ENCODE data around the gene SLC38A5.
"Not testable (repeated sequence)": the region's sequence is repeated elsewhere in the genome, so short reads cannot be mapped to it uniquely, and the experiment has no call there.

SLC38A5 gene

GRCh38 chrX:48470110-48470832, at the start of gene SLC38A5:
Gene SLC38A5, minus strand, starts transcription at chrX:48470260. Its CDS starts 2,336 bp downstream, at chrX:48467924.
- no peak for DNase-seq

DNA sequence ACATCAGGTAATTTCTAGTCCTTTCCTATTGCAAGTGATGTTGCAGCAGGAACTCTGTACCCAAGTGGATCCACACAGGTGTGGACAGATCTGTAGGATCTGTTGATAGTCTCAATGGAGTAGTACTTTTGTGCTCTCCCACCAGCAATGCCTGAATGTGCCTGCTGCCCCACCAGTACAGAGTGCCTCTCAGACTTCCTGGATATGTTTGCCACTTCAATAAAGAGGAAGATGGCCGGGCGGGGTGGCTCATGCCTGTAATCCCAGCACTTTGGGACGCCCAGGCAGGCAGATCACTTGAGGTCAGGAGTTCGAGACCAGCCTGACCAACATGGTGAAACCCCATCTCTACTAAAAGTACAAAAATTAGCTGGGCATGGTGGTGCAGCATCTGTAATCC, 49.4 kb upstream of the SLC38A5 start:
- not testable (repeated sequence) for DNase-seq

GRCh38 chrX:48516987-48517386, 46.9 kb upstream of the SLC38A5 start:
- DNase-seq = no peak

DNA sequence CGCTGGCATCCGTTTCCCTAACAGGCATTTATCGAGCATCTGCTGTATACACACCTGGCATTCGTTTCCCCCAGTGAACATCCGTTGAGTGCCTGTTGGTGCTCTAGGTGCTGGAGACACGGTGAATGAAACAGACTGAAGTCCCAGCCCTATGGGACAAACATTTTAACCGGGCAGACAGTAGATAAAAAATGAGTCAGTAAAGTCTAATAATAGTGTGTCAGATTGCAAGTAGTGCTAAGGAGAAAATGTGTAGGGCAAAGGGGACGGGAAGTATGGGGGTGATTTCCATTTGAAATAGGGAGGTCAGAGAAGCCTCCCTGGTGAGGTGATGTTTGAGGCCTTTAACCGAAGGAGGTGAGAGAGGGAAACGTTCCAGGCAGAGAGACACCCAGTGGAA, 46.2 kb upstream of the SLC38A5 start:
- DNase-seq = no peak

DNA sequence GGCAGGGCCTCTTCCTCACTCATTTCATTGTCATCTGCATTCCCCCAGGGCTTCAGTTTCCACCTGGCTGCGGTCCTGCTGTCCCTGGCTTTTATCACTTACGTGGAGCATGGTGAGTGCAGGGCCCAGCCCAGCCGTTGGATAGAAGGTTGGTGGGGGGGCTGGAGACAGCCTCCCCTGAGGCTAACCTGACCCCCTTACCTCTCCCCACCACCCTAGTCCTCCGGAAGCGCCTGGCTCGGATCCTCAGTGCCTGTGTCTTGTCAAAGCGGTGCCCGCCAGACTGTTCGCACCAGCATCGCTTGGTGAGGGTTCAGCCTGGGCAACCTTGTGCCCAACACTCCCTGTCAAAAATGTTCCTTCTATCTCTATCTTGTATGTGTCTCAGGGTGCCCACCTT, 45.8 kb upstream of the SLC38A5 start:
- no peak for DNase-seq

DNA sequence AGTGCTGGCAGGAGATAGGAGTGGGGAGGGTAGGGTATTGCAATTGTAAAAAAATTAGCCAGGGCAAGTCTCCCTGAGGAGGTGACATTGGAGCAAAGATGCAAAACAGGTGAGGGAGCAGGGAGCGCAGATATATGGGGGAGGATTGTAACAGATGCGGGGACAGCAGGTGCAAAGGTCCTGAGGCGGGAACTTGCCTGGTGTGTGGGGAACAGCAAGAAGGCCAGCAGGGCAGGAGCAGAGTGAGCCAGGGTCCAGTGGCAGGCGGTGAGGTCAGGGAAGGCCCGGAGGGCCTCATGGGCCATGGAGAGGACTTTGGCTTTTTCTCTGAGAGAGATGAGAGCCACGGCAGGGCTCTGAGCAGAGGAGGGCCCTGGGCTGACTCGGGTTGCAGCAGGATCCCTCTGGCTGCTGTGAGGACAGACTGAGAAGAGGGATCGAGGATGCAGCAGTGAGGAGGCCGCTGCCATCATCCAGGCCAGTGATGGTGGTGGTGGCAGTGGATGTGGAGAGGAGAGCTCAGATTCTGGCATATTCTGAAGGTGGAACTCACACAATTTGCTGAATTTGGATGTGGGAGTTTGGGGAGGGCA, 44.9 kb upstream of the SLC38A5 start:
- no peak for DNase-seq

DNA sequence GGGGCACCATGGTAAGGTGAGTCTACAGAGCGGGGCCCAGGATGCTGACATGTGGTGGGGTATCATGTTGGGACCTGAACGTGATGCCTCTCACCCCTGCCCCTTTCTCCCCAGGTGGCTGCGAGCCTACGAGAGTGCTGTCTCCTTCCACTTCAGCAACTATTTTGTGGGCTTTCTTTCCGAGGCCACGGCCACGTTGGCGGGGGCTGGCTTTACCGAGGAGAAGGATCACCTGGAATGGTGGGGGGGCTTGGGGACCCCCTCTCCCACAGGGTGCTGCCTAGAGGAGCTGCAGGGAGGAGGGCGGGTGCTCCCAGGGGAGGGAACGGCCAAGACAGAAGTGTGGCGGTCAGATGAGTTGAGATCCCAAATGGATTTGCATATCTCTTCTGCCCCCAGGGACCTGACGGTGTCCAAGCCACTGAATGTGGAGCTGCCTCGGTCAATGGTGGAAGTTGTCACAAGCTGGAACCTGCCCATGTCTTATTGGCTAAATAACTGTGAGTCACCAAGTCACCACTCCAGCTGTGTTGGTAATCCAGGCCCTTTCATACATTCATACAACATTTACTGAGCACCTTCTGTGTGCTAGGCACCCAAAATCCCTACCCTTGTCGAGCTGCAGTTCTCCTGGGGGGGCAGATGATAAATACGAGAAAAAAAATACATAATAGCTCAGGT, 44.2 kb upstream of the SLC38A5 start:
- DNase-seq = no peak

DNA sequence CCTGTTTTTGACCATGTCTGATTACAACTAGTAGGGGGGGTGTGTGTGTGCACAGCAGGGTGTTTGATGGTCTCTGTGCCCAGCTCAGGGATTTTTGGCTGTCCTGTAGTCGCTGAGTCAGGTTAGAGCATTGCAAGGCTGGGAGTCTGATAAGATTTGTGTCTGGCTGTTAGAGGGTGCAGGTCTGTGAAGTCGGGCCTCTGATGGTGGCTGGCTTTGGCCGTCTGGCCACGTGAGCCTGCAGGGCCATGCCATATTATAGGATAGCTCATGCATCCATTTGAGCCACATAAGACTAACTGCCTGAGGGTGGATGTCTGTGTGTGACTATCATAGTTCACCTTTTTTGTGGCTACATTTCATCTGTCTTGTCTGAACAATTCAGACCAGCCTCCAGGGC, 43.6 kb upstream of the SLC38A5 start:
- DNase-seq = no peak

DNA sequence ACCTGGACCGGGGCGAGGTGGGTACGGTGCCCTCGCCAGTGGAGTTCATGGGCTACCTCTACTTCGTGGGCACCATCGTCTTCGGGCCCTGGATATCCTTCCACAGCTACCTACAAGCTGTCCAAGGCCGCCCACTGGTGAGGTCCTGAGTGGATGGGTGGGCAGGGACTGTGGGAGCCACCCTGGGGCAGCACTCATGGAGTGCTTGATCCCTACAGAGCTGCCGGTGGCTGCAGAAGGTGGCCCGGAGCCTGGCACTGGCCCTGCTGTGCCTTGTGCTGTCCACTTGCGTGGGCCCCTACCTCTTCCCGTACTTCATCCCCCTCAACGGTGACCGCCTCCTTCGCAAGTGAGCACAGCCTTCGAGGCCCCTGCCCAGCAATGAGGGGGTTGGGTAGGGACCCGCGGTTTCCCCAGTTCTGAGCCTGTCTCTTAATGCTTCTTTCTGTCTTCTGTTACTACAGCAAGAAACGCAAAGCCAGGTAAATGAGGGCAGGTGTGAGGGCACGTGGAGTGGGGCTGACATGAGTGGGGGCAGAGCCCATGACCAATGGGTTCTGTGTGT, 42.4 kb upstream of the SLC38A5 start:
- no peak for DNase-seq

DNA sequence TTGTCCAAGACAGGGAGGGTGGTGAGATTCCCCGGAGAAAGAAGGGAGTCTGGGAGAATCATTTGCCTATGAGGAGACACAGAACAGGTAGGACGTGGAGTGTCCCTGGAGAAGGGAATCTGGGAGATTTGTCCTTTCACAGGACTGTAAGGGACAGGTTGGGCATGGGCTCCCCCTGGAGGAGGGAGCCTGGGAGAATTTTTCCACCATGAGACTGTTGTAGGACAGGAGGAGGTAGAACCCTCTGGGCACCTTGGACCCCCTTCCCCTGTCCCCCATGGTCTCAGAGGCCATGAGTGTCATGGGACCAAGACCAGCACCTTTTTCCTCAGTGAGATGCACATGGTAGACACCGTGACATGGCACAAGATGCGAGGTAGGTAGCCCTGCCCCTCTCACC, 41.5 kb upstream of the SLC38A5 start:
- DNase-seq = no peak

DNA sequence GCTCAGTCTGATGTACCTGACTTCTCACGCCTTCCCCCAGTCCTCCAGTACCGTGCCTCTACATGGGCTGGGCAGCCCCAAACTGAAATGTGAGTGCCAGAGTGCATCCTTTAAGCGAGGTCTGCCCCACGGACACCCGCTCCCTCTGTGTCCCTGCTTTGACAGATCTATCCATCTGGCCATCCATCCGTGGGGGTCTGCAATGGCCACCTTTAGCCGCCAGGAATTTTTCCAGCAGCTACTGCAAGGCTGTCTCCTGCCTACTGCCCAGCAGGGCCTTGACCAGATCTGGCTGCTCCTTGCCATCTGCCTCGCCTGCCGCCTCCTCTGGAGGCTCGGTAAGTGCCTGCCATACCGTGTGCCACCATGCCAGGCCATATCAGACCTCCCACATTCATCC, 39.6 kb upstream of the SLC38A5 start:
- no peak for DNase-seq

GRCh38 chrX:48509245-48509590, 39.2 kb upstream of the SLC38A5 start:
- DNase-seq = no peak

GRCh38 chrX:48508400-48509244, 38.6 kb upstream of the SLC38A5 start, which contains the start of gene PORCN:
Gene PORCN, plus strand, starts transcription at chrX:48508992. Its CDS starts 829 bp downstream, at chrX:48509821.
- DNase-seq = peak; percentile 18

- DNase-seq = no peak
Observed at GRCh38 chrX:48507246-48507645, 37.2 kb upstream of the SLC38A5 start.

DNA sequence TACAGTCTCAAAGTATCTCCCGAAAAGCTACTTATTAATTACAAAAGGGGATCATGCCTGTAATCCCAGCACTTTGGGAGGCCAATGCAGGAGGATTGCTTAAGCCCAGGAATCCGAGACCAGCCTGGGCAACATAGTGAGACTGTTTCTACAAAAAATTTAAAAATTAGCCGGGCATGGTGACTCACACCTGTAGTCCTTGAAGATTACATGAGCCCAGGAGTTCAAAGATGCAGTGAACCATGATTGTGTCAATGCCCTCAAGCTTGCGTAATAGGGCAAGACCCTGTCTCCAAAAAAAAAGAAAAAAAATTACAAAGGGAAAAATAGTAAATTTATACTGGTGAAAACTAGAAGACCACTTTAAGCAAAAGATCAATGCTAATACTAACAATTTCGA, 35.4 kb upstream of the SLC38A5 start:
- DNase-seq = no peak

DNA sequence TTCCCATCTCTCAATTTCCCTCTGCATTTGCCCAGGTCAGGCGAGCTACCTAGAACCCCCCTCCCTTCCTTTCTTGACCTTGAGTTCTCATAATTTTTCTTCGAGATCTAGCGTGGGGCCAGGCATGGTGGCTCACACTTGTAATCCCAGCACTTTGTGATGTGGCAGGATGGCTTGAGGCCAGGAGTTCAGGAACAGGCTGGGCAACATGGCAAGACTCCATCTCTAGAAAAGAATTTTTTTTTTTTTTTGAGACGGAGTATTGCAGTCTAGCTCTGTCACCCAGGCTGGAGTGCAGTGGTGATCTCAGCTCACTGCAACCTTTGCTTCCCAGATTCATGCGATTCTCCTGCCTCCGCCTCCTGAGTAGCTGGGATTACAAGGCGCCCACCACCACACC, 34.2 kb upstream of the SLC38A5 start:
- no peak for DNase-seq

- DNase-seq = no peak
Observed at GRCh38 chrX:48498374-48498809, 28.3 kb upstream of the SLC38A5 start.

- no peak for DNase-seq
Observed at GRCh38 chrX:48497871-48498270, 27.8 kb upstream of the SLC38A5 start.

DNA sequence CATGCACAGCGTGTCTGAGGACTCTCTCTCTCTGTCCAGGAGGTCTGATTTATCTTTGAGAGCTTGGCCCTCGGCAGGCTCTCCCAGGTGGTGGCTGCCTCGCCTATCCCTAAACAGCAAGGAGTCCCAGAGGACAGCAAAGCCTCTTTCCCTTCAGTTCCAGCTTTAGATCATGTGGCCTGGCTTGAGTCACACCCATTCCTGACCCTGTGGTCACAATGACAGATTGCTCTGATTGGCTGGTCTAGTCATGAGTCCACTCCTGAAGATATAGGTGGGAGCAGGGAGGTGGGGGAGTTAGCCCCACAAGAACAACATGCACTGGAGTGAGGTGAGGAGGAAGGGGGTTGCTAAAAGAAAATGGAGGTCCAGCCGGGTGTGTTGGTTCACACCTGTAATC, 26.6 kb upstream of the SLC38A5 start:
- DNase-seq = no peak

DNA sequence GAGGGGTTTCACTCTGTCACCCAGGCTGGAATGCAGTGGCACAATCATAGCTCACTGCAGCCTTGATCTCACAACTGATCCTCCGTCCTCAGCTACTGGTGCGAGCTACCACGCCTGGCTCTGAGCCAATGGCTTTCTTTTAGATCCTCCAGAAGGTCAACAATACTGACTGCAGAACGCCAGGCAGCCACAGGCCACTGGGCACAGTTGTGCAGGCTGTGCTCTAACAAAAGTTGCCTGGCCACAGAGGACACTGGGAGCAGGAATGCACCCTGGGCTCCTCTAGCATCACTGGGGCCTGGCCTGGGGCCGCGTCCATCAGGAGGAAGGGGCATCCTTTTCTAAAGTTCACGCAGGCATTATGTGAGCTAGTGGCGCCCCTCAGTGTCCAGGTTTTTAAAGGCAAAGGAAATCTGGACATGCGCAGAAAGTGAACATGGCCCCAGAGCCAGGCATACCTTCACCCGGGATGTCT, 23.9 kb upstream of the SLC38A5 start:
- no peak for DNase-seq

DNA sequence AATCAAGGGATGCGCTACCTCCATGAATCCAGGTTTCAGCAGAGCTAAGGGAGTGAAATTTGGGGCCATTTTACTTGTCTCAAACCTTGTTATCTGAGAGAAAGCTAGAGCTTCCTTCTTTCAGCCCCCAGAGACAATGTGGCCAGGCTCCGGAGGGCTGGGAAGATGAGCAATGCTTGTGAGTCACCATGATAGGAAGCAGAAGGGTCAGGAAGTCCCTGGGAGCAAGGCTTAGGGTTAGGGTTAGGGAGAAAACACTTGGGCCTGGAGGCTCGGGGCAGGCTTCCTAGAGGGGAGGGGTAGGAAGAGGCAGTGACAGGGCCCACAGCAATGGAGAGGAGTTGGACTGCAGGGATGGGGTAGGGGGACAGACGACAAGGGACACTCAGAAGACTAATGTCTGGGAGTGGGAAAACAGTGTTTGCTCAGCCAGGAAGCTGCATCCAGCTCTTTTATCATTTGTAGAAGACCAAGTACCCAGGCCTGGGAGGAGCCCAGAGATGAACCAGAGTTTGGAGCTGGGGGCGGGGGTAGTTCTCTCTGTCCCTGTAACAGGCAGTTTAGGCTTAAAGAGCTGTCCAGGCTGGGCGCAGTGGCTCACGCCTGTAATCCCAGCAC, 22.3 kb upstream of the SLC38A5 start:
- no peak for DNase-seq

DNA sequence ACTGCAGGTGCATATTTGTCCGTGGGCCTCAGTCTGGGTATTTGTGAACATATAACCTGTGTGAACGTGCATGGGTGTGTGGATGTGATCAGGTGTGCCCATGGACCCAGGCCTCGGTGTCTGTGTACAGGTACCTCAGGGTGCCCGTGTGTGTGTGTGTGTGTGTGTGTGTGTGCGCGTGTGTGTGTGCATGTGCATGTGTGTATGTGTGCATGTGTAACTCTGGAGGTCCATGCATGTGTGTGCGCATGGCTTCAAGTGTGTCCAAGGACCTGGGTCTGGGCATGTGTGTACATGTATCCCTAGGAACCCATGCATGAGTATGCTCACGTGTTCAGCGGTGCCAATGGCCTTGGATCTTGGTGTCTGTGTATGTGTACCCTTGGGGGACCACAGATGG, 21.7 kb upstream of the SLC38A5 start:
- DNase-seq = no peak

Measured in NCI-H510A treated with DMSO at 0.1 percent for 48 hours (cell line).